Middle frontal gyrus (tissue), 1 donor: ENCODE measurements around the gene CCNDBP1.
"Not testable (repeated sequence)": the region's sequence is repeated elsewhere in the genome, so short reads cannot be mapped to it uniquely, and the experiment has no call there.

Experiments
- DNase-seq: peaks from one replicate; pipeline ENCODE4 v3.0.0-alpha.2; 2015; ENCODE audit warnings: low spot score; ENCODE audit errors: extremely low spot score

CCNDBP1 gene, protein sequence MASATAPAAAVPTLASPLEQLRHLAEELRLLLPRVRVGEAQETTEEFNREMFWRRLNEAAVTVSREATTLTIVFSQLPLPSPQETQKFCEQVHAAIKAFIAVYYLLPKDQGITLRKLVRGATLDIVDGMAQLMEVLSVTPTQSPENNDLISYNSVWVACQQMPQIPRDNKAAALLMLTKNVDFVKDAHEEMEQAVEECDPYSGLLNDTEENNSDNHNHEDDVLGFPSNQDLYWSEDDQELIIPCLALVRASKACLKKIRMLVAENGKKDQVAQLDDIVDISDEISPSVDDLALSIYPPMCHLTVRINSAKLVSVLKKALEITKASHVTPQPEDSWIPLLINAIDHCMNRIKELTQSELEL

DNA sequence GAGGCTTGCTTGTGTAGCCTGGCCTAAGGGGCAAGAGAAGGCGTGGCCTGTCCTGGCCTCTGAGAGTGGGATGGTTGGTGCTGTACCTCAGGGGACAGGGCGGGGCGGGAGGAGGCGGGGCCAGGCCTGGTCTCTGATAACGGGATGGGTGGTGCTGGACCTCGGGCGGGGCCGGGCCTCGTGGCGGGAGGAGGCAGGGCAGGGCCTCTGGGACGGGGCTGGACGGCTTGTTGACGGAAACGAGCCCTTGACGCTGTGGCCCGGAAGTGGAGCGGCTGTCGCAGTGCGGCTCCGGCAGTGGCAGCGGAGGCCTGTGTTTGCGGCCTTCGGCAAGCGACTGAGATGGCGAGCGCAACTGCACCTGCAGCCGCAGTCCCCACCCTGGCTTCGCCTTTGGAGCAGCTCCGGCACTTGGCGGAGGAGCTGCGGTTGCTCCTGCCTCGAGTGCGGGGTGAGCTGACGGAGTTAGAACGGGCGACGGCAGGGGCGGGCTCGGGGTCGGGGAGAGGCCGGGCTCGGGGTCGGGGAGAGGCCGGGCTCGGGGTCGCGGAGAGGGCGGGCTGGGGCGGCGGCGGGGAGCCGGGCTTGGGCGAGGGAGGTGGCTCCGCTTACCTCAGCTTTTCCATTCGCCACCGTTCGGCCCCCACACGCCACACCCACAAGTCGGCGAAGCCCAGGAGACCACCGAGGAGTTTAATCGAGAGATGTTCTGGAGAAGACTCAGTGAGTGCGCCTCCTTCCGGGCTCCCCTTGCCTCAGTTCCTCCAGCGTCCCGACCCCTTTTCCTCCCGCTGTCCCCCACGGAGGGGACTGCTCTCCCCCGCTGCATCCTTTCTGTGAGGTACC, at the start of gene CCNDBP1:
Gene CCNDBP1 (plus strand): TSS at position 247 of the 846 bp plus-strand sequence. CDS start 96 bp downstream, at position 343.
- peak; percentile 63 for DNase-seq

DNA sequence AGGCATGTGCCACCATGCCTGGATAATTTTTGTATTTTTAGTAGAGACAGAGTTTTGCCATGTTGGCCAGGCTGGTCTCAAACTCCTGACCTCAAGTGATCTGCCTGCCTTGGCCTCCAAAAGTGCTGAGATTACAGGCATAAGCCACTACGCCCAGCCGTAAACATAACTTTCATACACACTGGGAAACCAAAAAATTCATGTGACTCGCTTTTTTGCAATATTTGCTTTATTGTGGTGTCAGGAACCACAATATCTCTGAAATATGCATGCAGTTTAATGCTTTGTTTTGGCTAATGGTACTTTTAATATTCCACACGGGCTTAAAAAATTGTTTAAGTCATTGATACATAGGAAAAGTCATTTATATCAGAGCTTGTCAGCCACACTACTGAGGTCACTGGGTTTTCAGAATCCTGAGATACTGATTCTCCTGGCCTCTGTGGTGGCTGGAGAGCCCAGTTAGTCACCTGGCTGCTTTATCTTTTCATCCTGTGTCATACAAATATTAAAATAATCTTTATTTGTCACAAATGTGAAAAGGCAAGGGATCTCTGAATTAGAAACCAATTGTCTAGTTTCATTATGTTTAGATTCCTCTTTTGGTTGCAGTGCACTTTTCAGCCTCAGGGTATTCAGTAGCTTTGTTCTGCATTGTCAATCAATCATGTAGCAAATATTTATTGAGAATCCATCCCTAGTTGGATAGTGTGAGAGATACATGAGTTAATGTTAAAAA, 41.8 kb upstream of the CCNDBP1 start:
- DNase-seq, result no peak

DNA sequence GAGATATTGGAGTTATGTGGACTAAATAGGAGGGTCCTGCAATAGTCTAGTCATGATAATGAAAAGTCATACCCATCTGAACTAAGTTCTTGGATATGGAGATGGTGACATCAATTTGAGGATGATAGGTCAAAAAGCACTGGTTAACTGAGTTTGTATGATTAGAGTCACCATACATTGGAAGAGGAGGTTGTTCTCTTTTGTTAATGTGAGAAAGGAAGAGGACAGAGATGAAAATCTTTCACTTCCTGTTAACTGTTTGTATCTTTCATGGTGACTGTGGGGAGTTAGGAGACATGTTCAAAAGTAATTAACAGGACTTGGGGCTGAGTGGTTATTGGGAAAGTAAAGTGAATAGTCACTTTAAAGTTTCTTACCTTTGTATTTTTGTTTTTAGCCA, 40.7 kb upstream of the CCNDBP1 start:
- no peak for DNase-seq

DNA sequence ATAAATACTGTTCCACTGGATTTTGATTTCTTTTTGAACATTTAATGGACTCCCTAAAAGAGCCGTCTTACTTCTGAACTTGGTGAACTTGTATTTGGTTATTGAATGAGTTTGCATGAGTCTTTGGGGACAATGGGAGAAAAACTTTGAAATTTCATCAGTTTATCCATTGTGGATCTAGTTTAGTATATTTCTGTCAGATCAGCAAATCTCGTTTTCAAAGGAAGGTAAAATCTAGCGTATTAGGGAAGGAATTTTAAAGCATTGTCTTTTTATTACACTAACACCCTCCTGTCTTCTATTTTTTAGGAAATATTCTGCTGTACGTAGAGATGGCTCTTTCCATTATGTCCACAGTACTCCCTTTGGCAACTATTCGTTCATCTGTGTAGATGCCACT, 39.0 kb upstream of the CCNDBP1 start:
- no peak for DNase-seq

DNA sequence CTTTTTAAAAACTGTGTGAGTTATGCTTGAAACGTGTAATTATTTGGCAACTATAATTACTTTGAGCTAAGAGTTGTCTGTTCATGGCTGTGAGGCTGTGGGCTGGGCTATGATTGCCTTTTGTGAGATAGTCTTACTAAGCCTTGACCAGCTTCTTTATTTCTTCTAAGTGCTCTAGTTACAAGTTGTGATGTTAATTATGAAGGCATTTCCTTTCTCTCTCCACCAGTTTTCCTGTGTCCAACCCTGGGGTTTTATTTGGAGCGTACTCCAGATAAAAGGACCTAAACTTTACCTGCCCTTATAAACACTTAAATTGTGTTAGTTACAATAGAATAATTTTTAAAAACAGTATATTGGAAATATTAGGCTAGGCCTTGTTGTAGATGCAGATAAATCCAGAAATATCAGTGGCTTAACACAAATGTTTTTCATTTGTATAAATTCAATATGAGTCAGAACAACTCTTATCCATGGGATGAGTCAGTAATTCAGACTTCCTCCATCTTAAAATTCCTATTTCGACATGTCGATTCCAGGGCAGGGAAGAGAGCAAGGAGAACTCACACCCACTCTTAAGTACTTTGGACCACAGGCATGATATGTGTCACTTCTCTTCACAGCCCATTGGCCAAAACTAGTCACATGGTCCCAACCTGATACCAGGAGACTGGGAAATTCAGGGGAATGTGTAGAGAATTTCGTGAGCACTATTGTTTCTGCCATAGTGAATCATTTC, 34.8 kb upstream of the CCNDBP1 start:
- no peak for DNase-seq

DNA sequence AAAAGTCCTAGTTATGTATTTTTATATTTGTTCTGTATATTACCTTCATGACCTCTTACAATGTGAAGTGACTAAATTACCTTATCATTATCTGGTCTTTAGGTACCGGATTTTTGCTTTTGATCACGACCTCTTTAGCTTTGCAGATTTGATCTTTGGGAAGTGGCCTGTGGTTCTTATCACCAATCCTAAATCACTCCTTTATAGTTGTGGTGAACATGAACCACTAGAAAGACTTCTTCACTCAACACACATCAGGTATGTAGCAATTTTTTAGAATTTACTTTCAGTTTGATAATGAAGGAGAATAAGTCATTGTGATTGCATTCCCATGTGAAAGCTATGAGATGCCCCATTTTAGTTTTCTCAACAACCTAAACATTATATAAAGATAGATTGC, 33.5 kb upstream of the CCNDBP1 start:
- DNase-seq, result no peak

DNA sequence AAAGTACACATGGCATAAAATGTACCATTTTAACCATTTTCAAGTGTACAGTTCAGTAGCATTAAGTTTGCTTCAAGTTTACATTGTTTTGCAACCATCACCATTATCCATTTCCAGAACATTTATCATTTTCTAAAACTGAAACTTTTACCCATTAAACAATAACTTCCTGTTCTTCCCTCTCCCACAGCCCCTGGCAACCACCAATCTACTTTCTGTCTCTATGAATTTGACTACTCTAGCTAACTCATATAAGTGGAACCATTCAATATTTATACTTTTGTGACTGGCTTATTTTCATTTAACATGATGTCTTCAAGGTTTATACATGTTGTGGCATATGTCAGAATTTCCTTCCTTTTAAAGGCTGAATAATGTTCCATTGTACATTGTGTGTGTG, 31.9 kb upstream of the CCNDBP1 start:
- no peak for DNase-seq

DNA sequence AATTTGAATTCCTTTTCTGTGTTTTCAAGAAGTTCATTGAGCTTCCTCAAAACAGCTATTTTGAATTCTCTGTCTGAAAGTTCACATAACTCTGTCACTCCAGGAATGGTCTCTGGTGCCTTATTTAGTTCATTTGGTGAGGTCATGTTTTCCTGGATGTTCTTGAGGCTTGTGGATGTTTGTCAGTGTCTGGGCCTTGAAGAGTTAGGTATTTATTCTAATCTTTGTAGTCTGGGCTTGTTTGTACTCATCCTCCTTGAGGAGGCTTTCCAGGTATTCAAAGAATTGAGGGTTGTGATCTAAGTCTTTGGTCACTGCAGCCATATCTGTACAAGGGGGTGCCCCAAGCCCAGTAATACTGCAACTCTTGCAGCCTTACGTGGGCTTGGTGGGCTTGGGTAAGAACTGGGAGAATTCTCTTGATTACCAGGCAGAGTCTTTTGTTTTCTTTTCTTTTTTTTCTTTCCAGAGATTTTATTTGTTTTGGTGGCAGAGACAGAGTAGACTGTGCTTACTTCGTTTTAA, 19.3 kb upstream of the CCNDBP1 start:
- DNase-seq, result no peak

DNA sequence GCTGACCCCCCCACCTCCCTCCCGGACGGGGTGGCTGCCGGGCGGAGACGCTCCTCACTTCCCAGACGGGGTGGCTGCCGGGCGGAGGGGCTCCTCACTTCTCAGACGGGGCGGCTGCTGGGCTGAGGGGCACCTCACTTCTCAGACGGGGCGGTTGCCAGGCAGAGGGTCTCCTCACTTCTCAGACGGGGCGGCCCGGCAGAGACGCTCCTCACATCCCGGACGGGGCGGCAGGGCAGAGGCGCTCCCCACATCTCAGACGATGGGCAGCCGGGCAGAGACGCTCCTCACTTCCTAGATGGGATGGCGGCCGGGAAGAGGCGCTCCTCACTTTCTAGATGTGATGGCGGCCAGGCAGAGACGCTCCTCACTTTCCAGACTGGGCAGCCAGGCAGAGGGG, 17.9 kb upstream of the CCNDBP1 start:
- not testable (repeated sequence) for DNase-seq

DNA sequence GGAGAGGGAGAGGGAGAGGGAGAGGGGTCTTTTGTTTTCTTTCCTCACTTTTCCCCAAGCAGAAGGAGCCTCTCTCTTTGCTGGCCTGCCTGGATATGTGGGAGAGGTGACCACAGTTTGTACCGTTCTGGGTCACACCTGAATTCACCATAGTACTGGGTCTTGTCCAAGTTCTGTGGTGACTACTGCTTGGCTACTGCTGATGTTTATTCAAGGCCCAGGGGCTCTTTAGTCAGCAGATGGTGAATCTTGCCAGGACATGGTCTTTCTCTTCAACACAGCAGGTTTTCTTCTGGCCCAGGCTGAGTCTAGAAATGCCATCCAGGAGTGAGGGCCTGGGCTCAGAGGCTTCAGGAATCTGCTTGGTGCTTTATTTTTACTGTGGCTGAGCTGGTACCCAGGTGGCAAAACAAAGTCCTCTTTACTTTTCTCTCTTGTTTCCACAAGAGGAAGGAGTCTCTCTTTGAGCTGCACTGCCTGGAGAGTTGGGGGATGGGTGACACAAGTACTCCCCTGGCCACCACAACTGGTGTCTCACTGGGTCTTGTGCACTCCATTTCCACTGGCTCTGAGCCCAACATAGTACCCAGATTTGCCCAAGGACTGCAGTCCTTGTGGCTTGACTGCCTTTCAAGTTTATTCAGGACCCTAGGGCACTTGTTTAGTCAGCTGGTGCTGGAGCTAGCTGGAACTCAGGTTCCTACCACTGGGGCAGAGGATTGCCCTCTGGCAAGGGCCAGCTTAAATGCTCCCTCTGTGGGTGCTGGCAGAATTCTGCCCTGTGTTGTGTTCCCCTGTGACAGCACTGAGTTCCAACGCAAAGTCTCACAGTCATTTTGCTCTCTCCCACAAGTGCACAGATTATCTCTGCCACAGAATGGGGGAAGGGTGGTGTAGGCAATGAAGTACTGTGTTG, 16.8 kb upstream of the CCNDBP1 start:
- no peak for DNase-seq

DNA sequence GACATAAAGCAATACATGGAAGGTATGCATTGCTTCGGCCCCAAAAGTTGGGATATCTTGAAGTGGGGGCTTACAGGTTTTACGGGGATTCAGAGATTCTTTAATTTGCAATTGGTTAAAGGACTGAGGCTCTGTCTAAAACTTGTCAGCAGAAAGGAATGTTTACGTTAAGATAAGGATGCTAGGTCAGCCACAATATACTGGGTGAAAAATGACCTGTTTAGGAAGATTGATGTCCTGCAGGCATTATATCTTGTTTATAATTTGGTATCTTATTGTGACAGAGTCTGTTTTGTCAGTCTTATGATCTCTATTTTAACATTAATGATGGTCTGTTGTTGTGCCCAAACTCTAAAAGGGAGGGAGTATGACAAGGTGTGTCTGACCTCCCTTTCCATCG, 15.3 kb upstream of the CCNDBP1 start:
- no peak for DNase-seq

DNA sequence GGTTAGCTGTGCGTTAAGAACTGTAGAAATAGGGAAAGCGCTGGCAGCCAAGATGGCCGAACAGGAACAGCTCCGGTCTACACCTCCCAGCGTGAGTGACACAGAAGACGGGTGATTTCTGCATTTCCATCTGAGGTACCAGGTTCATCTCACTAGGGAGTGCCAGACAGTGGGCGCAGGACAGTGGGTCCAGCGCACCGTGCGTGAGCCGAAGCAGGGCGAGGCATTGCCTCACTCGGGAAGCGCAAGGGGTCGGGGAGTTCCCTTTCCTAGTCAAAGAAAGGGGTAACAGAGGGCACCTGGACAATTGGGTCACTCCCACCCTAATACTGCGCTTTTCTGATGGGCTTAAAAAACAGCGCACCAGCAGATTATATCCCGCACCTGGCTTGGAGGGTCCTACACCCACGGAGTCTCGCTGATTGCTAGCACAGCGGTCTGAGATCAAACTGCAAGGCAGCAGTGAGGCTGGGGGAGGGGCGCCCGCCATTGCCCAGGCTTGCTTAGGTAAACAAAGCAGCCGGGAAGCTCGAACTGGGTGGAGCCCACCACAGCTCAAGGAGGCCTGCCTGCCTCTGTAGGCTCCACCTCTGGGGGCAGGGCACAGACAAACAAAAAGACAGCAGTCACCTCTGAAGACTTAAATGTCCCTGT, 9.4 kb upstream of the CCNDBP1 start:
- not testable (repeated sequence) for DNase-seq

DNA sequence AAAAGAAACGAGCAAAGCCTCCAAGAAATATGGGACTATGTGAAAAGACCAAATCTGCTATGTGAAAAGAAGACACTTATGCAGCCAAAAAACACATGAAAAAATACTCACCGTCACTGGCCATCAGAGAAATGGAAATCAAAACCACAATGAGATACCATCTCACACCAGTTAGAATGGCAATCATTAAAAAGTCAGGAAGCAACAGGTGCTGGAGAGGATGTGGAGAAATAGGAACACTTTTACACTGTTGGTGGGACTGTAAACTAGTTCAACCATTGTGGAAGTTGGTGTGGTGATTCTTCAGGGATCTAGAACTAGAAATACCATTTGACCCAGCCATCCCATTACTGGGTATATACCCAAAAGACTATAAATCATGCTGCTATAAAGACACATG, 8.1 kb upstream of the CCNDBP1 start:
- not testable (repeated sequence) for DNase-seq

DNA sequence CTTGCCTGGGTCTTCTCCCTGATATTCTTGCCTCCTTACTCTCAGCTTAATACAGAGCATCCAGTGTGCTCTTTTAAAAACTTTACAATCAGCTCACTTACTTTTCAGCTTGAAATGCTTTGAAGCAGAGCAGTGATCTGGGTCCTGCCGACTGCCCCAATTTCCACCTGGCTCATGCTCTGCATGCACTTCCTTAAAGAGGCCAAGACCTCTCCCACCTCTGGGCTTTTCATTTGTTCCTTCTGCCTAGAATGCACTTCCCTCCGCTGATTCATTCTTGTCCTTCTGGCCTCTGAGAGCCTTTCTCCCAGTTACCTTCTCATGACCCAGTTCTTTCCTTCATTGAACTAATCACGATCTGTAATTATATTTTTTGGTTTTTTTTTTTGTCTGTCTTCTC, 1.9 kb upstream of the CCNDBP1 start:
- no peak for DNase-seq

DNA sequence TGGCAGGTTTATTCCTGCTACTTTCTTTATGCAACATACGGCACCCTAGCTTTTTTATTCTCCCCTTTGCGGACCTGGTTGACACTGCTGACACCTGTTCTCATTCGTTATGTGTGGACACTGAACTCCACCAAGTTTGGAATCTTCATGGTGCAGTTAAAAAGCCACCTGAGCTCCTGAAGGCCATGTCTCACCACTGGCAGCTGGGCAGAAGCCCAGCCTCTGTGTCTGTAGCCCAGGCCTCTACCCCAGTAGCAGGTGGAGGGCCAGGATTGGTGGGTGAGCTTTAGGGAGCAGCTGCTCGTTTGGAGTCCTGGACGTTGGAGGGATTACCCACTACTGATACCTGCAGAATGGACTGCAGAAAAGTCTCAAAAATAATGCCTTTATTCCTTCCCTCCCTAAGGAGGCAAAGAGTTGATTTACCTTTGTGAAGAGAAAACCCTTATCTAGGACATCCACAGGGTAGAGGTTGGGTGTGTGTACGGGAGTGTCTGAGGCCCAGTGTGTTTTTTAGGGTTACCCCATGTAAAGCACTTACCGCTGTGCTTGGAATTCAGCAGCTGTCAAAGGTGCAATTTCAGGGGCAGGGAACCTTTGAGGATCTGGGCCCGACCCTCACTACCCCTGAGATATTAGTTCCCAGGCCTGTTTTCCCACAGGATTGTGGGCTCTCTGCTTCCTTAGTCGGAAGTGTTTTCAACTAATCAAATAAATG, 637 bp upstream of the CCNDBP1 start:
- no peak for DNase-seq

DNA sequence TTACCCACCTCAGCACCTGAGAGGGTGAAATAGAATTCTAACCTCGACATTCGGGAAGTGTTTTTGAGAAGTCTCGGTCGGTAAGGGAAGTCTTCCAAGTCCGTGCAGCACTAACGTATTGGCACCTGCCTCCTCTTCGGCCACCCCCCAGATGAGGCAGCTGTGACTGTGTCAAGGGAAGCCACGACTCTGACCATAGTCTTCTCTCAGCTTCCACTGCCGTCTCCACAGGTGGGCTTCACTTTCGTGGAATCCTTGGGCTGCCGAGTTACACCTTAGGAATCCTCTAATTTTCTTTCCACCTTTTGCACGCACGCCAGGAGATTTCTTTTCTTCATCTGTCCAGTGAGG, 775 bp downstream of the CCNDBP1 start:
- DNase-seq, result no peak

DNA sequence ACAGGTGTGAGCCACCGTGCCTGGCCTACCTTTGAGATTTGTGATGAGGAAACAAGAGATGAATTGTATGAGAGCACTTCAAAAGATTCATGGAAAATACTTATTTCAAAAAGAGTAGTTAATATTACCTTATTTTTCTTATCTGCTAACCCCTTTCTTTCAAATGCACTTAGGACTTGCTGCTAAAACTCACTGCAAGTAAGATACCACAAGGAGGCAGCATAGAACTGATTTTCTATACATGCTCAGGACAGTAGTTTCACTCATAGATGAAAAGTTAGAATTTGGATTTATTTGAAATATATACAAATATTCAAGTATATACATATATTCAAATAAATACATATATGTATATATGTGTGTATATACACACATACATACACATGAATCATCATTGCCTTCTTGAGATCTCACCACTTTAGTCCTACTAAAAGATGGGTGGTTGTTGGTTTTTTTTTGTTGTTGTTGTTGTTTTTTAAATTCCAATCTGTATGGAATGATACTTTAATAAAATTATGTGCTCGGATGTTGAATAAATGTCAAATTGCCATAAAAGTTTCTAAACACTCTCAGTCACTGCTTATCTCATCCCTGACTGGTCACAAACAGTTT, 2.4 kb downstream of the CCNDBP1 start:
- no peak for DNase-seq

DNA sequence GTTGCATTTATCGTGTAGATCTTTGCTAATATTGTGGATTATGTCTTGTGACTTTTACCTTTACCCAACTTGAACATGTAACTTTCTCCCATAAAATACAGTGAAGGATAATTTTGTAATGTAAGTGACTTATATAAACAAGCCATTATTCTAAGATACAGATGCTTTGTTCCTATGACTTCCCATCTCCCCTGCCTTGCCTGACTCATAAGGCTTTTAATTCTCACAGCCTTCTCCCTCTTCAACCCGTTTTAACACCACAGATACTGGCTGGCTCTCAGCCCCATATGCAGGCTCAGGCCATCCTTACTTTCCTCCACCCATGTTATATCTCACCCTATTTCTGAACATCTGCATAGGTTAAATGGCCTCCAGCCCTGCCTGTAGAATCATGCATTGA, 4.1 kb downstream of the CCNDBP1 start:
- no peak for DNase-seq
